Thyroid gland (tissue), 4 donors: ENCODE results near the gene RPTOR. TPM values are rescaled to one million over a fixed set of nuclear protein-coding genes. Genes with fewer than 3 reads are reported as not detected.

Experiments used
- DNase-seq, 2 donors: peaks; one replicate each; pipeline ENCODE4 v3.0.0-alpha.2; 2019
- H3K27ac ChIP-seq, 3 donors: fragments of 200-600 bp; sonication (generic); 1 replicate in 2 of 3; 2 replicates in 1 of 3; pipeline ENCODE4 v1.5.1; 2016 to 2019; ENCODE audit warnings: mild to moderate bottlenecking in 1 of 3, moderate library complexity in 1 of 3
- H3K27me3 ChIP-seq: fragments of 200-600 bp; sonication (generic); one replicate; pipeline ENCODE4 v1.5.1; 2019
- H3K36me3 ChIP-seq, 2 donors: fragments of 200-600 bp; sonication (generic); one replicate each; pipeline ENCODE4 v1.5.1; 2016 to 2019
- H3K4me1 ChIP-seq, 2 donors: fragments of 200-600 bp; sonication (generic); one replicate each; pipeline ENCODE4 v1.5.1; 2017 to 2019
- H3K4me3 ChIP-seq, 3 donors: fragments of 200-600 bp; sonication (generic); replicated peaks in 1 of 3; 1 replicate in 2 of 3; 2 replicates in 1 of 3; pipeline ENCODE4 v1.5.1; 2016; ENCODE audit warnings: mild to moderate bottlenecking in 1 of 3
- H3K9me3 ChIP-seq: fragments of 200-600 bp; sonication (generic); one replicate; pipeline ENCODE4 v1.5.1; 2017
- POLR2A ChIP-seq, 2 donors: fragments of 450-650 bp; IDR thresholded peaks; one replicate each; pipeline ENCODE4 v1.6.1; 2017; ENCODE audit warnings: antibody characterized with exemption in 2 of 2, mild to moderate bottlenecking in 2 of 2, moderate library complexity in 1 of 2
- WGBS, 2 donors: methylation state at CpG; one replicate each; pipeline ENCODE4 v1.1.5; 2017; 5-methylcytosine and 5-hydroxymethylcytosine counted together
- intact Hi-C: fragments of 100-400 bp; cut with DNase I; formaldehyde crosslinking; loops from one replicate; pipeline ENCODE4 v1.15.1; 2023
- total RNA-seq, 4 donors: library from RNA; depleted of rRNA; stranded (reverse); fragments of >200 nt; gene quantifications; one replicate each; pipeline ENCODE4 v1.2.3, GENCODE V29; 2016
- TF ChIP-seq, protein P1 (sequence below), 6 experiments: fragments of 200-600 bp in 3 of 6; fragments of 450-650 bp in 3 of 6; sonication (generic) in 3 of 6; IDR thresholded peaks; one replicate each; pipeline ENCODE4 v1.5.1; 2016 to 2019; ENCODE audit warnings: antibody characterized with exemption in 6 of 6, mild to moderate bottlenecking in 2 of 6, inconsistent platforms in 1 of 6, moderate library complexity in 1 of 6

Gene RPTOR
- total RNA-seq, 4 donors from 2014 or later: 24.2 to 58.1 (median 34.5) TPM

DNA sequence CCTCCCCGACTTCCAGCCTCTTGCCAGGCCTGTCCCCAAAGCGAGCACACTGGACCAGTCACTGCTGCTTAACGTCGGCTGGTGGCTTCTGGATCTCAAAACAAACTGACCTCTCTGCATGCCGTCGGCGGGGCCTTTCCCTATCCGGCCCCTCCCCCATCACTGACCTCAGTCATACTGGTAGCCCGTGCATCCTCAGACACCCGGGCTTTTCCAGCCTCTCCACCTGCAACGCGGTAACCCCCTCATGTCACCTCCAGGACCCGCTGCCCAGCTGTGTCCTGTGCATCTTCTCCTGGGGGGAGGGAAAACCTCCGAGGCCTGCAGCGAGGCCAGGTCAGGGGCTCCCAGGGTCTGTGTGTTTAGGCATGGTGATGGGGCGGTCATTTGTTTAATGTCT, 308.4 kb downstream of the RPTOR start:
- Histone ChIP-seq H3K4me1 (no peaks in the 10 kb centered on the region), H3K36me3 (peaks cover 0 to 5% of the 10 kb centered on the region in 2 donors), H3K9me3 (no peaks in the 10 kb centered on the region), H3K27me3 (no peaks in the 10 kb centered on the region), H3K27ac (no peak overlapping the region), H3K4me3 (no peak overlapping the region)
- intact Hi-C loops: no loop called here
- 76 to 79% methylated on average over 12 to 16 of the region's 16 CpGs for WGBS, 2 donors
- DNase-seq: no peak
- TF ChIP-seq POLR2A (IDR thresholded peaks at IDR 0.05): no peak
- TF ChIP-seq, protein P1, sequence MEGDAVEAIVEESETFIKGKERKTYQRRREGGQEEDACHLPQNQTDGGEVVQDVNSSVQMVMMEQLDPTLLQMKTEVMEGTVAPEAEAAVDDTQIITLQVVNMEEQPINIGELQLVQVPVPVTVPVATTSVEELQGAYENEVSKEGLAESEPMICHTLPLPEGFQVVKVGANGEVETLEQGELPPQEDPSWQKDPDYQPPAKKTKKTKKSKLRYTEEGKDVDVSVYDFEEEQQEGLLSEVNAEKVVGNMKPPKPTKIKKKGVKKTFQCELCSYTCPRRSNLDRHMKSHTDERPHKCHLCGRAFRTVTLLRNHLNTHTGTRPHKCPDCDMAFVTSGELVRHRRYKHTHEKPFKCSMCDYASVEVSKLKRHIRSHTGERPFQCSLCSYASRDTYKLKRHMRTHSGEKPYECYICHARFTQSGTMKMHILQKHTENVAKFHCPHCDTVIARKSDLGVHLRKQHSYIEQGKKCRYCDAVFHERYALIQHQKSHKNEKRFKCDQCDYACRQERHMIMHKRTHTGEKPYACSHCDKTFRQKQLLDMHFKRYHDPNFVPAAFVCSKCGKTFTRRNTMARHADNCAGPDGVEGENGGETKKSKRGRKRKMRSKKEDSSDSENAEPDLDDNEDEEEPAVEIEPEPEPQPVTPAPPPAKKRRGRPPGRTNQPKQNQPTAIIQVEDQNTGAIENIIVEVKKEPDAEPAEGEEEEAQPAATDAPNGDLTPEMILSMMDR (IDR thresholded peaks at IDR 0.05): no peak

DNA sequence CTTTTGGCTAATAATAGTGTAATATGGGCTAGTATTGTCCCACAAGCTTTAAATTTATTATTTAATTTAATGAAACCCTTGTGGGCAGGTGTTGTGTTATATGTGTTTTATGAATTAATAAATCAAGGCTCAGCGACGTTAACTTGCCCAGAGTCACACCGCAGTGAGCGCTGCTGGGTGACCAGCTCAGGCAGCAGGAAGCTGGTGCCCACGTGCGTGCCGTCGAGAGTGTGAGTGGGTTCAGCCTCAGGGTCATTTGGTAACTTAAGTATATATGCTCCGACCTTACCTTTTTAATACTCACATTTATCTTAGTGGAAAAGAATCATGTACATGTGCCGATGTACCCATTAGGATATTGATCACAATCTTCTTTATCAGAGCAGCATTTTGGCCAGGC, 309.6 kb downstream of the RPTOR start:
- Histone ChIP-seq H3K36me3 (peaks cover 0 to 5% of the 10 kb centered on the region in 2 donors), H3K4me3 (no peak overlapping the region), H3K4me1 (peaks cover 5% of the 10 kb centered on the region in 2 donors), H3K27ac (no peak overlapping the region), H3K9me3 (no peaks in the 10 kb centered on the region), H3K27me3 (no peaks in the 10 kb centered on the region)
- DNase-seq: no peak
- intact Hi-C loops: no loop called here
- no peak for TF ChIP-seq POLR2A (IDR thresholded peaks at IDR 0.05)
- TF ChIP-seq, protein P1 (IDR thresholded peaks at IDR 0.05): no peak
- 95 to 97% methylated on average over 10 of the region's 10 CpGs for WGBS, 2 donors

DNA sequence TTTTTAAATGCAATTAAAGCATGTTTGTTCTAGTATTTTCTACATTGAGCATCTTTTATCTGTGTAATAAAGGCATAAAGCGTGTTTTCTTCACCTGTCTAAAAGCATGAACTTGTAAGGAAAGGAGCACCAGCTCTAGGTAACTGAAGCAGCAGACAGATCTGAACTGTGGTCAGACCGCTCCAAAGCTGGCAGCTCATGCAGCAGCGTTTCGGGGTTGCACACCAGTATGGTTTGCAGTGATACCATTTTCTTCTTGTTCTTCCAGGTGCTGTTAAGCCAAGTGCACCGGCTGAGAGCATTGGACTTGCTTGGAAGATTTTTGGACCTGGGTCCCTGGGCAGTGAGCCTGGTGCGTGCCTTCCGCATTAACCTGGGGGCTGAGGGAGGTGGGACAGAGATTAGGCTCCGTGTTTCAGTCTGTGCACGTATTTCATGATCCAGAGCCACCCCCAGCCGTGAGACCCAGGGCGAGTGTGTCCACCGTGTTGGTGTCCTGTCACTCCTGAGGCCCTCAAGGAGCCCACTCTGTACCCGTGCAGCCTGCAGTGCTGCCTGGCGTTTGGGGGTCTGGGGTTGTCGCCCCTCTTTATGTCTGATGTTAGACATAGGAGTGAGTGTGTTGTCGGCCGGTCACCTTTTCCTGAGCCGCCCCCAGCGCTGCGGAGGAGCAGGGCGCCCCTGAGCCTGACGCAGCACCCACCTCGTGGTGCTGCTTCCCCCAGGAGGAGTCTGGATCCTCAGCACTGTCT, 310.7 kb downstream of the RPTOR start:
- 96 to 99% methylated on average over 18 of the region's 23 CpGs for WGBS, 2 donors
- no peaks in the 10 kb centered on the region for H3K9me3 ChIP-seq
- H3K27ac ChIP-seq: no peak overlapping the region
- intact Hi-C loops: no loop called here
- no peak for TF ChIP-seq POLR2A (IDR thresholded peaks at IDR 0.05)
- TF ChIP-seq, protein P1 (IDR thresholded peaks at IDR 0.05): no peak
- peaks cover 0 to 5% of the 10 kb centered on the region in 2 donors for H3K36me3 ChIP-seq
- DNase-seq: no peak
- H3K4me1 ChIP-seq: peaks cover 10 to 12% of the 10 kb centered on the region in 2 donors
- no peak overlapping the region for H3K4me3 ChIP-seq
- no peaks in the 10 kb centered on the region for H3K27me3 ChIP-seq

DNA sequence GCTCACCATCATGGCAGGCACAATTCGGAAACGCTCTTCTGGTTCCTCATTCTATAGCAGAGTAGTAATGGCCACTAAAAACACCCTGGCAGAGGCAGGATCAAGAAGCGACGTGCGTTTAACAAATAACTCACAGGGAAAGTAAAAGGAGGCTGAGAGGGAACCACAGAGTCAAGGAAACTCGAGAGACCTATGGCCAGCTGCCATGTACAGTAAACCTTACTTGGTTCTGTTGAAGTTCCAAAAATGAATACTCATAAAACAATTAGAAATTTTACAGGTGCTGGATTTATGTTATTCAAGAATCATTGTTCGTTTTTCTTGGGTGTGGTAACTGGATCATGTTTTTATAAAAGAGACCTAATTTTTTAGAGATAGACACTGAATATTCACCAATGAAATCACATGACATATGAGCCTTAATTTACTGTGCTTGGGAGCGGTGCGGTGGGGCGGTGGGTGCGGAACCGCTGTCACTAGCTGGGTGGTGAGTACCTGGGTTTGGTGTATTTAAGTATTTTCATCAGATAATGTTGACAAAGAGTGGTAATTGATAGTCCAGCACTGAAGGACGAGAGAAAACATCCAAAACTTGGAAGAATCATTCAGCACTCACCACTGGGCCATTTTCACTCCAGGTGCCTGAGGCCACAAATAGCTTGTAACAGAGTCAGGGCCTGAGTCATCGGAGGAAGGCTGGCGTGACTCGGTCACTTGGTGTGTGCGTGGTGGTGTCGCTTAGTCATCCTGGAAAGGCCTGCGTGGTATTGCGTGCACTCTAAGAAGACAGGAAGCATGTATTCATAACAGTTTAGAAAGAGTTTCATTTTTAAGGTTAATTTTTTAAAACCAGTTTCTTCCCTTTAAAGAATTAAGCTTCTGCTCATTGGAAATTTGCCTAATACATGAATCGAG, 311.6 kb downstream of the RPTOR start:
- no peak for DNase-seq

More for the DNA sequence above, 311.6 kb downstream of the RPTOR start:
- peaks cover 0 to 5% of the 10 kb centered on the region in 2 donors for H3K36me3 ChIP-seq
- H3K4me3 ChIP-seq: no peak overlapping the region
- intact Hi-C loops: no loop called here
- 78 to 92% methylated on average over 21 of the region's 21 CpGs for WGBS, 2 donors
- H3K27ac ChIP-seq: no peak overlapping the region
- no peaks in the 10 kb centered on the region for H3K27me3 ChIP-seq
- TF ChIP-seq, protein P1 (IDR thresholded peaks at IDR 0.05): no peak
- no peak for TF ChIP-seq POLR2A (IDR thresholded peaks at IDR 0.05)
- peaks cover 10 to 12% of the 10 kb centered on the region in 2 donors for H3K4me1 ChIP-seq
- no peaks in the 10 kb centered on the region for H3K9me3 ChIP-seq
